RWPE1 (cell line): ENCODE measurements around the gene SCYL1.

Experiments used
- CTCF ChIA-PET: fragments of 350-600 bp; sonication (Branson Sonifier 250); formaldehyde crosslinking; extraction: SDS; loops from one replicate; lab custom pipeline; 2021; lab: Yijun Ruan, JAX
- POLR2A ChIA-PET: fragments of 400-600 bp; formaldehyde crosslinking; extraction: SDS; loops from one replicate; lab custom pipeline; 2020; ENCODE audit warnings: antibody characterized with exemption; ENCODE audit not compliant: low non-redundant PET; lab: Yijun Ruan, JAX
- DNase-seq: peaks from one replicate; pipeline ENCODE4 v3.0.0; 2012; ENCODE audit warnings: low spot score
- H3K27ac ChIP-seq: fragments of 450-650 bp; 2 replicates; pipeline ENCODE4 v1.5.1; 2017
- CTCF ChIP-seq: fragments of 450-650 bp; conservative IDR thresholded peaks from 2 replicates; pipeline ENCODE4 v1.5.1; 2017; ENCODE audit warnings: low read depth, mild to moderate bottlenecking

SCYL1 gene

GRCh38 chr11:65536412-65537295, 11.8 kb downstream of the SCYL1 start:
- no peak for DNase-seq
- no peak for TF ChIP-seq CTCF
- POLR2A ChIA-PET, result no interaction called here
- CTCF ChIA-PET, result no interaction called here
- H3K27ac ChIP-seq, result peak overlapping the region; percentile 94

GRCh38 chr11:65537296-65537597, 12.4 kb downstream of the SCYL1 start:
- H3K27ac ChIP-seq, result peak overlapping the region; percentile 94
- no peak for DNase-seq
- POLR2A ChIA-PET, result no interaction called here
- CTCF ChIA-PET, result interaction anchor here (0.6 kb wide), 1 partner anchor 30 kb away, joined by 3 read pairs; no protein-coding TSS in a partner anchor
- TF ChIP-seq CTCF, result no peak

- CTCF ChIA-PET, result interaction anchor here (0.6 kb wide), 1 partner anchor 30 kb away, joined by 3 read pairs; no protein-coding TSS in a partner anchor
- TF ChIP-seq CTCF, result no peak
- peak overlapping the region; percentile 94 for H3K27ac ChIP-seq
- POLR2A ChIA-PET, result no interaction called here
- no peak for DNase-seq
Observed at GRCh38 chr11:65537620-65538231, 12.8 kb downstream of the SCYL1 start.

- no peak for TF ChIP-seq CTCF
- no peak for DNase-seq
- CTCF ChIA-PET, result interaction anchor here (1.1 kb wide), 1 partner anchor 35 kb away, joined by 3 read pairs; the partner anchor contains the start of gene FAM89B
- peak overlapping the region; percentile 94 for H3K27ac ChIP-seq
- POLR2A ChIA-PET, result no interaction called here
Observed at GRCh38 chr11:65538232-65538914, 13.5 kb downstream of the SCYL1 start.

- DNase-seq, result no peak
- ChIA-PET POLR2A (interaction anchor here (0.7 to 3.2 kb wide), 5 partner anchors 31 to 82 kb away, joined by 3 to 16 read pairs (median 8); partner anchors contain the start of genes FAM89B, PCNX3 and ZNRD2), CTCF (interaction anchor here (0.9 to 3.1 kb wide), 7 partner anchors 16 to 123 kb away, joined by 3 to 95 read pairs (median 4); partner anchors contain the start of genes FAM89B and ZNRD2)
- no peak for TF ChIP-seq CTCF
- peak overlapping the region; percentile 94 for H3K27ac ChIP-seq
Observed at GRCh38 chr11:65538915-65539743, 14.2 kb downstream of the SCYL1 start.
